GM06990 (cell line): Measurements from ENCODE around the gene NAIF1.
"Not testable (repeated sequence)": the region's sequence is repeated elsewhere in the genome, so short reads cannot be mapped to it uniquely, and the experiment has no call there.

ENCODE experiments used
- DNase-seq: peaks from one replicate; pipeline ENCODE4 v3.0.0-alpha.2; 2011; ENCODE audit not compliant: insufficient read length; ENCODE audit errors: extremely low read depth
- H3K27me3 ChIP-seq: replicated peaks from 2 replicates; pipeline ENCODE4 v1.6.0; 2011; ENCODE audit warnings: low read length; ENCODE audit not compliant: control insufficient read depth, insufficient read depth
- H3K36me3 ChIP-seq: 2 replicates; pipeline ENCODE4 v1.5.1; 2011; ENCODE audit warnings: low read length; ENCODE audit not compliant: control insufficient read depth, insufficient read depth
- H3K4me3 ChIP-seq: replicated peaks from 2 replicates; pipeline ENCODE4 v1.5.1; 2011; ENCODE audit warnings: low read depth, mild to moderate bottlenecking, control low read depth, low read length
- CTCF ChIP-seq: IDR thresholded peaks from 2 replicates; pipeline ENCODE4 v1.5.1; 2011; ENCODE audit warnings: low read length, control low read depth, mild to moderate bottlenecking, inconsistent platforms; ENCODE audit not compliant: insufficient read depth, poor library complexity, severe bottlenecking

Gene NAIF1

GRCh38 chr9:128049843-128050242 is 17.3 kb downstream of the NAIF1 start:
- Histone ChIP-seq H3K4me3 (no peak overlapping the region), H3K36me3 (no peaks in the 10 kb centered on the region), H3K27me3 (no peaks in the 10 kb centered on the region; the same call in 1 of the 2 replicates)
- TF ChIP-seq CTCF = no peak
- DNase-seq = no peak

GRCh38 chr9:128048663-128049062 is 18.5 kb downstream of the NAIF1 start:
- Histone ChIP-seq H3K27me3 (no peaks in the 10 kb centered on the region), H3K36me3 (no peaks in the 10 kb centered on the region), H3K4me3 (no peak overlapping the region)
- DNase-seq = no peak
- TF ChIP-seq CTCF = no peak

- Histone ChIP-seq H3K27me3 (no peaks in the 10 kb centered on the region), H3K4me3 (no peak overlapping the region), H3K36me3 (no peaks in the 10 kb centered on the region)
- no peak for TF ChIP-seq CTCF
- DNase-seq = no peak
Measured at GRCh38 chr9:128047231-128047630, 19.9 kb downstream of the NAIF1 start.

GRCh38 chr9:128045831-128046230 is 21.3 kb downstream of the NAIF1 start:
- Histone ChIP-seq H3K4me3 (no peak overlapping the region), H3K27me3 (no peaks in the 10 kb centered on the region), H3K36me3 (no peaks in the 10 kb centered on the region)
- DNase-seq = no peak
- TF ChIP-seq CTCF = no peak

- DNase-seq, H3K4me3 ChIP-seq, H3K27me3 ChIP-seq, H3K36me3 ChIP-seq: not testable (repeated sequence)
Measured at GRCh38 chr9:128045409-128045808, 21.7 kb downstream of the NAIF1 start.

GRCh38 chr9:128043467-128043868 is 23.7 kb downstream of the NAIF1 start:
- no peak overlapping the region for H3K4me3 ChIP-seq
- no peak for TF ChIP-seq CTCF
- DNase-seq = no peak
- H3K36me3 ChIP-seq = no peaks in the 10 kb centered on the region
- H3K27me3 ChIP-seq = no peaks in the 10 kb centered on the region
